Endometrium (tissue), 2 donors: ENCODE measurements around the gene TRIM38.
"Not testable (repeated sequence)": the region's sequence is repeated elsewhere in the genome, so short reads cannot be mapped to it uniquely, and the experiment has no call there.

Source experiments
- FAIRE-seq: peaks from 2 replicates; lab custom pipeline; 2012; peaks lifted over from hg19 to GRCh38; lab: Jason Lieb, UNC
- donor health status: control.
- donor health status: control.

TRIM38 gene, protein sequence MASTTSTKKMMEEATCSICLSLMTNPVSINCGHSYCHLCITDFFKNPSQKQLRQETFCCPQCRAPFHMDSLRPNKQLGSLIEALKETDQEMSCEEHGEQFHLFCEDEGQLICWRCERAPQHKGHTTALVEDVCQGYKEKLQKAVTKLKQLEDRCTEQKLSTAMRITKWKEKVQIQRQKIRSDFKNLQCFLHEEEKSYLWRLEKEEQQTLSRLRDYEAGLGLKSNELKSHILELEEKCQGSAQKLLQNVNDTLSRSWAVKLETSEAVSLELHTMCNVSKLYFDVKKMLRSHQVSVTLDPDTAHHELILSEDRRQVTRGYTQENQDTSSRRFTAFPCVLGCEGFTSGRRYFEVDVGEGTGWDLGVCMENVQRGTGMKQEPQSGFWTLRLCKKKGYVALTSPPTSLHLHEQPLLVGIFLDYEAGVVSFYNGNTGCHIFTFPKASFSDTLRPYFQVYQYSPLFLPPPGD

DNA sequence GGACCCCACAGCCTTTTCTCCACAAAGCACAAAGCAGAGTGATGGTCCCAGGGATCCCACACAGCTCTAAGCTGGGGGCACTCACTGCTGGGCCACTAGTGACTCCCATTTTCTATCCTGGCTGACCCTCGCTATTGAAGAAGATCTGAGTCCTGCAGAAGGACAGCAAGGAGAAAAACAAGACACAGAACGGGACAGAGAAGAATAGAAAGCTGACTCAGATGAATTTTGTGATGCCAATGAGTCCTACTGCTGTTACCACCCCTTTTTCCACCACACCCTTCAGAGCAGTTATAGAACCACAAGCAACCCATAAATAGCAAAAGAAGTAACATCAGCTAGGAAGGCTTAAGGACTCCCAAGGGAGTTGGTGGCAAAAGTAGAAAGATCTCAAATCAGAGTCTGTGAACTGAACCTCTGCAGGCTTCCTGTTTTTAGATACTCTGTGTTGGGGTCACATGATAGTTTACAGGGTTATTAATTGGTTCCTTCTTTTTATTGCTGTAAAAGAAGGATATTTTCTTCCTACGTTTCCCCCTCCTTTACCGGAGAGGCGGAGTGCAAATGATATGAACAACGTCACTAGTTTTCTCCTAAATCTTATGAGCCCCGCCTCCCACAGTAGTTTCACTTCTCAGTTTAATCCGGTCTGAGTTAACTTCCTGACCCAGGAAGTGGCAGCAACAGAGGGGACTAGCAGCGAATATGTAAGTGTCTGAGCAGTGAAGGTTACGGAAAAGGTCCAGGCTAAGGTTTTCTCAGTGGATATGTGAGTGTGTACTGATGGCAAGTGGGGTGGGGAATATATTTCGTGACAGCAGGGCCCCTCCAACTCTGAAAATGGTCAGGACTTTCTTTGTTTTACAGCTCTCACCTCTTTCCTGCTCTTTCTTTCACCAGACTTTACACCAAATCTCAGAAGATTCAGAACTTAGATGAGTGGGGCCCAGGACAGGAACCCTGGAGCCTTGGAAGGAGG, at the start of gene TRIM38:
TSS of gene TRIM38 (plus strand) at position 654 of the 979 bp plus-strand sequence. CDS start 3,721 bp downstream, outside the sequence.
- FAIRE-seq, result peak; percentile 89

DNA sequence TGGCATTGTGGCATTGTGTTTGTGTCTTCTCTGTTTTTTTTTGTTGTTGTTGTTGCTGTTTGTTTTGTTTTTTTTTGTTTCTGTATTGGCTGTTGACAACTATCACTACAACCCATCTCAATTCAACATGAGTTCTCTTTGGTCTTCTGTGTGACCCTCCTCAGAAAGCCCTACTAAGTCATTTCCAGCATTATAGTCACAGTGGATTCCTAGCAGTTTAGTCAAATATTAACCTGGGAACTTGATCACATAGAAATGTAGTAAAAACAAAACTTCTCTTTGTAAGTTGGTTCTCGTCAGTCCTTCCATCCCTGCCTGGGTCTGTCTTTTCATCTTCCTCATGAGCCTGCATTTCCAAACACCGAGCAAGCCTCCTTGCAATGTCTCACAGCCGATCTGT, 48.9 kb upstream of the TRIM38 start:
- FAIRE-seq, result no peak

DNA sequence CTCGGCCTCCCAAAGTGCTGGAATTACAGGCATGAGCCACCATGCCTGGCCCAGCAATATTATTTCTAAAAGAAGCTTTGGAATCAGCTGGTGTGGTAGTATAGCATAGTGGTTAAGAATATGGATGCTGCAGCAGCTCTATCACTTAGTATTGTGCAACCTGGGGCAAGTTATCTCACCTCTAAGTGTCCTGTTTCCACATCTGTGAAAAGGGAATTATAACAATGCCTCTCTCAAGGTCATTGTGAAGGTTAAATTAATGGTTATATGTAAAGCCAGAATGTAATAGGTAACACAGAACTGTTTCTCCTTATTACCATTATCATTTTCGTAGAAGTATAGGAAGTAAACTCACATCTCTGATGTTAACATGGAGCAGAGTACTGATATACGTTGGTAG, 46.3 kb upstream of the TRIM38 start:
- no peak for FAIRE-seq

DNA sequence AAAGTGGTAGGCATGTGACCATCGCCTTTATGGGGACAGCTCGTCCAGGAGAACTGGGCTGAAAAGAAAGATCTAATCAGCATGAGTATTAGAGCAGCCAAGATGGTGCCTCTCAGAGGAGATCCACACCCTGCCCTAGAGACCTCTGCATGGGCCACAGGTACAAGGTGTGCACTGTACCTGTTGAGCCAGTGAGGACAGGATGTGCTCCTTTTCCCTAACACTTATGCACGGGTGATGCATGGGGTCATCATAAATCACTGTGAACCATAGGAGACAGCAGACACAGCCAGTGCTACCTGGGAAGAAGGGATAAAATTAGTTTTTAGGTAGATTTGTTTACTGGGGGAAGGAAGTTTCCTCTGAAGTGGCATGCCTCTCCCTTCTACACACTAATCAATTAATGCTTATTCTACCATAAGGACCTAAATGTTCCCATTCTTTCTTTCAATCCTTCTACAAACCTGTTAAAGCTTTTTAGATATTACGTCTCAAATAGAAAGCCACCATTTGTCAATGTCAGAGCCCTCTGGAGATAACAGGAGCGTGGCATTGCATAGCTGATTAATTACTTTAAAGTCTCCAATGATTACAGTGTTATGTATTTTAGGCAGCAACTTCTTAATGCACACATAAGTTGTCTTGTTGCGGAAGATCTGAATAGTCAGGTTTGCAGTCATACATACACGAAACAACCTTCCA, 45.7 kb upstream of the TRIM38 start:
- FAIRE-seq, result no peak

DNA sequence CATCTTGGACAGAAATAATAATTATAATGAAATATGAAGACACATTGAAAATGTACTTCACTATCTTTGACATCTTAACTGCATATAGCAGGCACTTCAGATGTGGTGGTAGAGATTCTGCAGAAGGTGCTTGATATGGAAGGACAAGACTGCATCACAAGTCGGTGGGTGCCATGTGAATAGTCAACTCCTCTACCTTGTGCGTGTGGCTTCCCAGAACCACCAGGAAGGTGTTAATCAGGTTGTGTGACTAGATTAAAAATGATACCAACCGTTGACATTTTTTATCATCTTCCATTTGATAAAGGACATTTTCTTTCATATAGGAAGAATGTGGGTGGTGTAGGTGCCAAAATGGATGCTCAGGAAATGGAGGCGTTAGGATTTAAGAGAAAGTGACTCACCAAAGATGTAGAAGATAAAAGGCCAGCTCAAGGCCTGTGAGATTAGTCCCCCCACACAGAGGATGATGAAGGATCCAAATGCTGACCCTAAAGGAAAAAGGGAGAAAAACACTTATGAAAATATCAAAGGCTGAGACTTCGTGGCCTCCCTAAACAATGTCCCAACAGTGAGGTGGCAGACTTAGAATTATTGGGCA, 44.4 kb upstream of the TRIM38 start:
- no peak for FAIRE-seq

DNA sequence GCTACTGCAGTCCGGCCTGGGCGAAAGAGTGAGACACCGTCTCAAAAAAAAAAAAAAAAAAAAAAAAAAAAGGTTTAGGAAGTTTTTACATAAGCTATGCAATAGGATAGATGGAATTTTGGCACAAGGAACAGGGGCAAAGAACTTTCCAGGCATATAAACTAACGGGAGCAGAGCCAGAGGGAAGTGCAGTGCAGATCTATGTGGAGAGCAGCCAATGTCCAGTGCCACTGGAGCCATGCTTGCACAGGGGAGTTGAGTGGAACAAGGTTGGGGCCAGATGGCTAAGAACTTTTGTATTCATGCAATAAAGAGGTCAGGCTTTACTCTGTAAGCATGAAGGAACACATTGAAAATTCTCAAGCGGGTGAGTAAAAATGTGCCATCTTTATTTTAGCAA, 42.9 kb upstream of the TRIM38 start:
- FAIRE-seq, result no peak

DNA sequence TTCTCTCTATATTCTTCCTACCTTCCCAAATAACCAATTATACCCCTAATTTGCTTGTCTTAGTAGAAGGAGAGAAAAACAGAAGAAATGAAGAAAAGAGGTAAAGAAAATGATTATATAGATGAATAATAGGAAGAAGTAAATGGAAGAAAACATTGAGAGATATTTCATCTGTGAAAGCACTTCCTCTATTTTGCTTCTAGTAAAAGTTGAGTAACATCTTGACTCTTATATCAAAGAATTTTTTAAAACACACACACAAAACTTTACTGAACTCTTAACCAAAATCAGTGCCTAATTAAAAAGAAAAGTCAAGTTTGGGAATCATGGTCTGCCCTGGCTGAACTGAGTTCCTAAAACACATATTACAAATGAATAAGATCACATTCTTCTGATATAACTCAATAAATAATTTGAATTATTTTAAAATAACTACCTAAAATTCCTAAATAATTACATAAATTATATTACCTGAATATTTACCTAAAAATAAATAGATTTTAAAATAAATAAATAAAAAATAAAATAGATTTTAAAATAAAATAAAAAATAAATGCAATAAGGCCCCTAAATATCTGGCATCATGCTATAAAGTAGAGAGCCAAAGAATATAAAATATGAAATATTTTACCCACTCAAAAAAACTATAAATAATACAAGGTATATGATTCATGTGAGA, 40.9 kb upstream of the TRIM38 start:
- FAIRE-seq, result peak; percentile 76

DNA sequence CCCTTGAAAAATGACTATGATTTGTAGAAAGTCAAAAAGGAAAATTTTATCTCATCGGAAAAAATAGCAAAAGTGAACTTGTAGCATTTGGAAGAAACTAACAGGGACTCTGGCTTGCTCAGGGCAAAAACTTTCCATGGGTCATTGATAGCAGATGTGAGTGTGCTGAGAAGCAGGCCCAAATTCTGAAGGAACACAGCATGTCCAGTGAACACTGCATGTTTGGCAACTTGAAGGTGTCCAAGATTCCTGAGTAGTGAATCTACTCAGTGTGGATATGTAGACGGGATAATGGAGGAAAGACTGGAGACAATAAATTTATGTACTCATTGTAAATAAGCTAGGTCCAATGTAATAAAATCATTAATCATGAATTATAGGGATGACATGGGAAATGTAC, 40.3 kb upstream of the TRIM38 start:
- FAIRE-seq, result no peak

DNA sequence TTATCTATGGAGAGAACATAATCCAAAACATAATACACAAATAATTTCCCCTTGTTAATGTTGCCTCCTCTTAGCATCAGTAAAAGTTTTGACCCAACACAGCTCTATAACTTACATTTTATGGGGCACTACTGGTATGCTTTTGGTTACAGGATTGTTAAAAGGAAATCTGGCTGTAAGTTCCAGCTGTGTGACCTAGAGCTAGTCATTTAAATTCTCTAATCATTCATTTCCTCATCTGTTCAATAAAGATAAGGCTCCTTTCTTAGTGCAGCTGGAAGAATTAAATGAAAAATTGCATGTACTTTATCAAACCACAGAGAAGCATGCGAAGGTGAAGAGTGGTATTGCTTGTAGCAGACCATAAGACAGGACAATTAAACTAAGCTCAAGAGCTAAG, 36.7 kb upstream of the TRIM38 start:
- FAIRE-seq, result no peak

DNA sequence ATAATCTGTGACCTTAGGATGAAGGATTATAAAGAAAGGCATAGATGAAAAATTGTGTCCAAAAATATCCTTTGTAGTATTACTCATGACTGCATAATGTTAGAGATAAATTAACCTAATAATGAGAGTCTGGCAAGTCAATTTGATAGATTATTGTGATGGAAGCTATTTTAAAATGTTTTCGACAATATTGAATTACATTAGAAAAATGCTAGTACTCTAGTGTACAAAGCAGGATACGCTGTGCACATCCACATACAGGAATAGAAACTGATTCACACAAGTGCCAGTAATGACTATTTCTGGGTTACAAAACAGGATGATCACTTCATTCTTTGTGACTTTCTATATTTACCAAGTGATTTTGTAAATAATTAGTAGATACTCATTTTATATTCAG, 35.4 kb upstream of the TRIM38 start:
- no peak for FAIRE-seq

DNA sequence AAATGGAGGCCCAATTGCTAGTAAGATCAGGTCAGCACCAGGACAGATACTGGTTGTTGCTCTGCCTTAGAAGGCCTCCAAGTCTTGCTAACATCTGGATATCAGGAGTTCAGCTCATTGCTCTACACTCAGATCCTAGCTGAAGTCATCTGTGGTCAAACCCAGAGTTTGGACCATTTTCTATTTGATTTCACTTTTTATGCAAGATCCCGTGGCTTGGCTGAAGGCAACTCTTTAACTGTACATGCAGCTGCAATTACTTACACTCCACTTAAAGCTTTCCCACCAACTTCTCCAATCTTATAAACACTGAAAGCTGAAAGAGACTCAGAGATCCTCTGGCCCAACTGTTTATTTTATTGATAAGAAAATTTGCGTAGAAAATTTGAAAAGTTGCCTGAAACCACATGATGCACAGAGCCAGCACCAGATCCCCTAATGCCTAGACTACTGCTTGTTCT, 34.8 kb upstream of the TRIM38 start:
- no peak for FAIRE-seq

DNA sequence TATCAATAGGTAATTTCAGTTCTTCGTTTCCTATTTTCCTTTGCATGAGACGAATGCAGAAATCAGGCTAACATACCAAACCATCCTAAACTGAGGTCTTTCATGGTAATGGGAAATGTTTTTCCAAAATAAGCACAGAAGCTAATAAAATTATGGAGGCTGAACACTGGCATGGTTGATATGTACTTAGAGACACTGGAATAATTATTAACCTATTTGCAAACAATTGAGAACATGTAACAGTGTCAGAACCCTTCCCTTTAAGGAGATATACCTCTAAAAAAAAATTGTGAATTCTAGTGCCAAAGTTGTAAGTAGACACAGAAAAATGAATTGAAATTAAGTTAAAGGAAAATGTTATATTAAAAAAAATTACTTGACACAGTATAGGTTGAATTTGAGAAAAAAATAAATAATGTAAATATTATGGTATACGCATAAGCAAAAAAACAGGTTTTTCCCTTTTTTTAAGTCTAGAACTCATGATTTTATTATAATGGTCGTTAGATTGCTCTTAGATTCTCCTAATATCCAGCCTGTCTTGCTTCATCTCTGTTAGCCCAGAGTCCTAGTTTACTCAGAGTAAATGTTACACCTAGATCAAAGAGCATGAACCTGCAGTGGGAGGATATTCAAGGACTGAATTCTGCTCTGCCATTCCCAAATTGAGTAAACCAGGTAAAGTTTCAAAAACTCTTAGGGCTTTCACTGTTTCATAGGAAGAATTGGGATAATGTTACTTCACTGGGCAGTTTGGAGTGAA, 33.9 kb upstream of the TRIM38 start:
- no peak for FAIRE-seq

DNA sequence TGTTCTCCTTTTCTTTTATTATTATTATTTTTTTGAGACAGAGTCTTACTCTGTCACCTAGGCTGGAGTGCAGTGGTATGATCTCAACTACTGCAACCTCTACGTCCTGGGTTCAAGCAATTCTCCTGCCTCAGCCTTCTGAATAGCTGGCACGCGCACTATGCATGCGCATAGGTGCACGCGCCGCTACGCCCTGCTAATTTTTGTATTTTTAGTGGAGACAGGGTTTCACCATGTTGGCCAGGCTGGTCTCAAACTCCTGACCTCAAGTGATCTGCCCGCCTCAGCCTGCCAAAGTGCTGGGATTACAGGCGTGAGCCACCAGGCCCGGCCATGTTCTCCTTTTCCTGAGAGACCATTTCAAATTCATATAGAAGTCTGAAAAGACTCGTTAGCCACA, 32.8 kb upstream of the TRIM38 start:
- not testable (repeated sequence) for FAIRE-seq

DNA sequence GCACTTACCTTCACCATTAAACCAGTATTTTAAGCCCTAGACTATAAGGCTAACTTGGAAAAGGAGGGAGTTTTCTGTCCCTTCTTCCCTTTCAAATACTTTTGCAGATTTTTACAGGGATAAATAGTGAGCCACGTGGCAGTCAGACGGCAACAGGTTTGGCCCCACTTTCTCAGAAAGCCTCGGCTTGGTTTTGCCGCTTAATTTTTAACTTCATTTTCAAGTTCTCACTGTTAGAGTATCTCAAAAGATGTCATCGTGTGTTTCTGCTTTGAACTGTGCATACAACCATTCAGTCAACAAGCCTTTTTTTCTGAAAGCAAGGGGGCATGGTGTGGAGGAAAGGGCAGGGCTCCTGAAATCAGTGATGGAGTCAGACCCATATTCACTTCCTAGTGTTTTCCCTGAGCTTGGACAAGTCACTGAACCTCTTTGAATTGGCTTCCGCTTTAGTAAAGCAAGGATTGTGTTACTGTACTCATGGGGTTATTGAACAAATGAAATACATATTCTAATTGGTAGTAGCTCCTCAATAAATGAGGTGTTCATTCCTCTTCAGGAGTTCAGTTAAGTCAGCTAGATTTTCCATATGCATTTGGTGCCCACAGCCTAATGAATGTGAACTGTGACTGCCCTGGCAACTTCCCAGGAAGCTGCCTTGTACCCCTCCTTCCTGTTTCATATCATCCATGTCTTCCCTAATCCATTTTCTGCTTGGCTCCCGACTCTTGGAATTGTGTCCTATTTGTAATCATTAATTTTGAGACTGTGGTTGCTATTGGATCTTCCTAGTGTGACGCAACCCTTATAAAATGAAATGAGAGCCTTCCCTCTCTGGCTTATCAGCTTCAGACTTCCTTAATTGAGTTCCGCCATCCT, 31.8 kb upstream of the TRIM38 start, which contains the start of gene SLC17A2:
TSS of gene SLC17A2 (minus strand) at position 160 of the 879 bp plus-strand sequence. CDS start 4,895 bp downstream, outside the sequence.
- no peak for FAIRE-seq

DNA sequence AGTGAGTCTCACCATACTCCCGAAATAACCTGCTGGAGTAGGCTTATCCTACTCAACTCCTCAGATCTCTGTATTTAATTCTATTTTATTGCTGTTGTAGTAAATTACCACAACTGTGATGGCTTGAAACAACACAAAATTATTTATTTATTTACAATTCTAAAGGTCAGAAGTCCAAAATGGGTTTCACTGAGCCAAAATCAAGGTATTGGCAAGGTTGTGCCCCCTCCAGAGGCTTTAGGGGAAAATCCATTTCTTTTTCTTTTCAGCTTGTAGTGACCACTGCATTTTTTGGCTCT, 31.2 kb upstream of the TRIM38 start:
- no peak for FAIRE-seq

DNA sequence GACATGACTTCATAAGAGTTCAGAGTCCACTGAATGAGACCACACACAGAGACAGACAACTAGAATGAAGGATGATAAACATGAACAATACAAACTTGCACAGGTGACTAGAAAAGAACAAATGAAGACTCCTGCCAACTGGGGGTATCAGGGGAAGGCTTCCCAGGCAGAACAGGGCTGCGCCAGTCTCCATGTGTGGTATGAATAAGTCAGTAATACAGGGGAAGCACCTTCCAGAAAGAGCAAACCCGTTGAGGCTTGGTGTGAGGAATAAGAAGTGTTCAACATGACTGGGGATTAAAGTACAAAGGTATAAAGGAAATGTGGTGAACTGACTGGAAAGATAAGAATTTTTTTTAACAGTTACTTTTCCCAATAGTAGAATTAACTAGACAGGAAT, 28.4 kb upstream of the TRIM38 start:
- no peak for FAIRE-seq

DNA sequence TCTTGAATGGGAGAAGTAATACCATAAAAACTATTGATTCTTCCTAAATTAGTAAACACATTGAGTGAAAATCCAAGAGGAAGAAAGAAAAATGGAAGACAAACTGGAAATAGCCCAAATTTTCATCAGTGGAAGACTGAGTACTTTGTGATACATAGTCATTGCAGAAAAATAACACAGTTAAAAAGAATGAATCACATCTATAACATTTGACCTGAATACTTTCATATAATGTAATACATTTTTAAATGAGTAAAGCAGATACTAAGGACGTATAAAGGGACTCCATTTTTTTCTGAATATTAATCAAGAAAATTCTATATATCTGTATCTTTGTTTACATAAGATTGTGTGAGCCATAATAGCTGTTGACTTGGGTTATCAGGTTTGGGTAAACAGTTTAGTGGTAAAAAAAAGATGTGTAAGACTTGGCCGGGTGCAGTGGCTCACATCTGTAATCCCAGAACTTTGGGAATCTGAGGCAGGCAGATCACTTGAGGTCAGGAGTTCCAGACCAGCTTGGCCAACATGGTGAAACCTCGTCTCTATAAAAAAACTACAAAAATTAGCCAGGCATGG, 27.8 kb upstream of the TRIM38 start:
- no peak for FAIRE-seq

DNA sequence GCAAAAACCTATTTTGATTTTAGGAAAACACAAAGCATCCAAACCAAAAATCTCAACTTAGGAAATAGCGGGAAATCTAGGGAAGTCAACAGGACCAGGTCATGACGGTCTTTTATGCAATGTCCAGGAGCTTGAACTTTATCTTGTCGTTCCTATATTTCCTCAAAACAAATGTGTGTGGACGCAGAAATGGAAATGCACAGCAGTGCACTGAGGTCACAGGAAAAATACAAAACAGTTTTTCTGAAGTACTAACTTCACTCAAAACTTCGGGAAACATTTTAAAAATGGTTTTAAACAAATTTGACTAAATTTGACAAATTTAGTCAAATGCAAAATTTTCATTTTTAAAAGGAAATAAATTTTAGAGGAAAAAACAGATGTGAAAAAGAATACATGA, 26.6 kb upstream of the TRIM38 start:
- no peak for FAIRE-seq

DNA sequence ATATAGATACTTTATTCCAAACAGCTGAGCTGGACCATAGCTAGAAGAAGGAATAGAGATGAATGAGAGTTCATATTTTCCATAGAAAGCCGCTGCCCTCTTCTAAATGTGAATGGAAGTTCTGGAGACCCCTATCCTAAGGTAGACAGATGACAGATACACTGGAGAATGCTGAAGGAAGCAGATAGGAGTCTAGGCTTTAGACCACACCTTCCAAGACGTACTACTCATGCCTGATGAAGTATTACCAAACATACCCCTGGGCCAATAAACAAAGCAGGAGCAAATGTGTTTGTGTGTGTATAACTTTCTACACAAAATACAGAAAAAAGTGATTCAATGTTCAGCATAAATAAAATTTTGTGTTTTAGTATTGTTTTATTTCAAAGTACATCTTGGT, 23.0 kb upstream of the TRIM38 start:
- no peak for FAIRE-seq
